ENCODE measurements around the gene GRIN2A.

Gene GRIN2A

GRCh38 chr16:10040136-10041080, 141.8 kb downstream of the GRIN2A start:
- Histone ChIP-seq H3K79me2 (ENCODE audit: low read length) (no peaks in the 10 kb centered on the region), H3K9me2 (replicated peaks; ENCODE audit: insufficient read depth, low read length) (no peaks in the 10 kb centered on the region), H2AFZ (ENCODE audit: low read length) (no peak overlapping the region), H3K4me3 (ENCODE audit: low read length) (no peak overlapping the region), H3K9me3 (replicated peaks; ENCODE audit: insufficient read depth, low read length) (no peaks in the 10 kb centered on the region), H3F3A (ENCODE audit: insufficient read depth, low read length) (peaks cover 5% of the 10 kb centered on the region; the same call in 1 of the 2 replicates), H3K27me3 (replicated peaks; ENCODE audit: insufficient read depth, low read length) (no peaks in the 10 kb centered on the region), H3K4me1 (ENCODE audit: low read length) (peaks cover 5% of the 10 kb centered on the region; the same call in 1 of the 2 replicates), H3K36me3 (replicated peaks; ENCODE audit: insufficient read depth, low read length) (no peaks in the 10 kb centered on the region), H3K4me2 (ENCODE audit: low read depth, low read length) (no peak overlapping the region), H4K20me1 (ENCODE audit: insufficient read depth, low read length) (no peaks in the 10 kb centered on the region), H3K27ac (ENCODE audit: low read length) (no peak overlapping the region), H3K9ac (ENCODE audit: low read length) (no peak overlapping the region)
- no peak for DNase-seq
- no peak for TF ChIP-seq CTCF (IDR thresholded peaks at IDR 0.05; ENCODE audit: low read length)
- no peak for TF ChIP-seq EZH2 (optimal IDR thresholded peaks at IDR 0.05; ENCODE audit: low read depth, low read length)
- no peak for TF ChIP-seq EZH2phosphoT487 (IDR thresholded peaks at IDR 0.05; ENCODE audit: low read length)

- H3K4me3 ChIP-seq (ENCODE audit: low read length): peak overlapping the region; percentile 42
- H3K4me2 ChIP-seq (ENCODE audit: low read depth, low read length): peak overlapping the region; percentile 89
- TF ChIP-seq EZH2 (optimal IDR thresholded peaks at IDR 0.05; ENCODE audit: low read depth, low read length) (no peak), EZH2phosphoT487 (IDR thresholded peaks at IDR 0.05; ENCODE audit: low read length) (no peak), CTCF (IDR thresholded peaks at IDR 0.05; ENCODE audit: low read length) (peak; percentile 54)
- H3K9me3 ChIP-seq (replicated peaks; ENCODE audit: insufficient read depth, low read length): no peaks in the 10 kb centered on the region
- no peaks in the 10 kb centered on the region for H3K36me3 ChIP-seq (replicated peaks; ENCODE audit: insufficient read depth, low read length)
- no peaks in the 10 kb centered on the region for H3K79me2 ChIP-seq (ENCODE audit: low read length)
- H2AFZ ChIP-seq (ENCODE audit: low read length): peak overlapping the region; percentile 94
- H4K20me1 ChIP-seq (ENCODE audit: insufficient read depth, low read length): no peaks in the 10 kb centered on the region
- H3K9ac ChIP-seq (ENCODE audit: low read length): peak overlapping the region; percentile 54
- peak overlapping the region; percentile 67; the same call in 1 of the 2 replicates for H3K27ac ChIP-seq (ENCODE audit: low read length)
- H3K4me1 ChIP-seq (ENCODE audit: low read length): peaks cover 5% of the 10 kb centered on the region; the same call in 1 of the 2 replicates
- no peaks in the 10 kb centered on the region for H3K9me2 ChIP-seq (replicated peaks; ENCODE audit: insufficient read depth, low read length)
- no peaks in the 10 kb centered on the region for H3K27me3 ChIP-seq (replicated peaks; ENCODE audit: insufficient read depth, low read length)
- peaks cover 5% of the 10 kb centered on the region; the same call in 1 of the 2 replicates for H3F3A ChIP-seq (ENCODE audit: insufficient read depth, low read length)
- DNase-seq: peak; percentile 73
Measured at GRCh38 chr16:10039220-10040096, 142.8 kb downstream of the GRIN2A start.

- no peak for DNase-seq
- H3K9ac ChIP-seq (ENCODE audit: low read length): no peak overlapping the region
Measured at GRCh38 chr16:10037751-10038150, 144.5 kb downstream of the GRIN2A start.

More at GRCh38 chr16:10037751-10038150, 144.5 kb downstream of the GRIN2A start:
- Histone ChIP-seq H3K4me3 (ENCODE audit: low read length) (no peak overlapping the region), H3K9me3 (replicated peaks; ENCODE audit: insufficient read depth, low read length) (no peaks in the 10 kb centered on the region), H3K36me3 (replicated peaks; ENCODE audit: insufficient read depth, low read length) (no peaks in the 10 kb centered on the region), H3F3A (ENCODE audit: insufficient read depth, low read length) (peaks cover 5% of the 10 kb centered on the region; the same call in 1 of the 2 replicates), H4K20me1 (ENCODE audit: insufficient read depth, low read length) (no peaks in the 10 kb centered on the region), H3K4me2 (ENCODE audit: low read depth, low read length) (no peak overlapping the region), H3K27ac (ENCODE audit: low read length) (no peak overlapping the region), H3K9me2 (replicated peaks; ENCODE audit: insufficient read depth, low read length) (no peaks in the 10 kb centered on the region), H3K27me3 (replicated peaks; ENCODE audit: insufficient read depth, low read length) (no peaks in the 10 kb centered on the region), H3K4me1 (ENCODE audit: low read length) (peaks cover 5% of the 10 kb centered on the region; the same call in 1 of the 2 replicates), H2AFZ (ENCODE audit: low read length) (no peak overlapping the region), H3K79me2 (ENCODE audit: low read length) (no peaks in the 10 kb centered on the region)
- TF ChIP-seq EZH2 (optimal IDR thresholded peaks at IDR 0.05; ENCODE audit: low read depth, low read length) (no peak), EZH2phosphoT487 (IDR thresholded peaks at IDR 0.05; ENCODE audit: low read length) (no peak), CTCF (IDR thresholded peaks at IDR 0.05; ENCODE audit: low read length) (no peak)
